Stimulated activated CD8-positive, alpha-beta memory T cell treated with anti-CD3 and anti-CD28 coated beads, Interleukin-4, amount 100 ng/mL, for 48 hours (primary cell): ENCODE results near the gene CUX1.

Experiments
- DNase-seq: peaks from one replicate; pipeline ENCODE4 v3.0.0-alpha.2; 2020

CUX1 gene

DNA sequence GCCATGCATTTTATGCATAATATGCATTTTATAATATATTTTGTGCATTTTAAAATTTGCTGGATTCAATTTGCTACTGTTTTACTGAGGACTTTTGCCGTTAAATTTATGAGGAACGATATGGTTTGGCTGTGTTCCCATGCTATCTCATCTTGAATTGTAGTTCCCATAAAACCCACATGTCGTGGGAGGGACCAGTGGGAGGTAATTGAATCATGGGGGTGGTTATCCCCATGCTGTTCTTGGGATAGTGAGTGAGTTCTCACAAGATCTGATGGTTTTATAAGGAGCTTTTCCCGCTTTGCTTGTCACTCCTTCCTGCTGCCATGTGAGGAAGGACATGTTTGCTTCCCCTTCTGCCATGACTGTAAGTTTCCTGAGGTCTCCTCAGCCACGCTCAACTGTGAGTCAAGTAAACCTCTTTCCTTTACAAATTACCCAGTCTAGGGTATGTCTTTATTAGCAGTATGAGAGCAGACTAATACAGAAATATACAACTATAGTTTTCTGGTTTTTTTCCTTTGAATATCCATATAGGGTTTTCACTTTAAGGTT lies 267.9 kb downstream of the CUX1 start:
- DNase-seq: no peak

DNA sequence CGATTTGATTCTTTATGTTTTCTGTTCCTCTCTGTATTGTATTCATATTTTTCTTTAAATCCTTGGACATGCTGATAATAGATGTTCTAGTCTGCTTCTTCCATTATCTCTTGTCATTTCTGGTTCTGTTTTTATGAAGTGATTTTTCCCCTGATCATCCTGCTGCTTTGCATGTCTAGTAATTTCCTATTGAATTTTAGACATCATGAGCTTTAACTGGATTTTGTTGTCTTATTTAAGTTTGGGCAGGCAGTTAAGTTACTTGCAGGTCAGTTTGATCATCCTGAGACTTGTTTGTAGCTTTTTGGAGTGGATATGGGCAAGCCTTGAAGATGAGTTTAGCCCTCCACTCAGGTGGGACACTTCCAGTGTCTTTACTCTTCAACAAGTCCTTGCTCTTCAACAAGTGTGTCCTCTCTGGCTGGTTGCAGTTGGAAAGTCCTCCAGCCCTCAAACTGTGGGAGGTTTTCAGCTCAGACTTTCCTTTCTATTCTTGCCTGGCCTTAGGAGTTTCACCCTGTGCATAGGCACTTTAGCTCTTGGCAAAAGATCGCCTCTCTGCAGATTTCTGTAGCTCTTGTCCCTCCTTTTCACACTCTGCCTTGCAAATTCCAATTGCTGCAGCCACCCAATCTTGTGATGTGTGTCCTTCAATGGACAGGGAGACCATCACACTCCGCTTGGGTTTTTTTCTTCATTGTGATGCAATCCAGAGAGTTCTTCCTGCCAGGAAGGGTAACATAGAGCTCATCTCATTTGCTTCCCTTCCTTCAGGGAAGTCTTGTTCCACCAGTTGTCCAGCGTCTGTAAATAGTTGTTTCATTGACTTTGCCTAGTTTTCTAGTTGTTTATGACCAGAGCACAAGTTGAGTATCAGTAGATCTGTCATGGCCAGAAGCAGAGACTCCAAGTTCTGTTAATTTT lies 272.0 kb downstream of the CUX1 start:
- DNase-seq: no peak

DNA sequence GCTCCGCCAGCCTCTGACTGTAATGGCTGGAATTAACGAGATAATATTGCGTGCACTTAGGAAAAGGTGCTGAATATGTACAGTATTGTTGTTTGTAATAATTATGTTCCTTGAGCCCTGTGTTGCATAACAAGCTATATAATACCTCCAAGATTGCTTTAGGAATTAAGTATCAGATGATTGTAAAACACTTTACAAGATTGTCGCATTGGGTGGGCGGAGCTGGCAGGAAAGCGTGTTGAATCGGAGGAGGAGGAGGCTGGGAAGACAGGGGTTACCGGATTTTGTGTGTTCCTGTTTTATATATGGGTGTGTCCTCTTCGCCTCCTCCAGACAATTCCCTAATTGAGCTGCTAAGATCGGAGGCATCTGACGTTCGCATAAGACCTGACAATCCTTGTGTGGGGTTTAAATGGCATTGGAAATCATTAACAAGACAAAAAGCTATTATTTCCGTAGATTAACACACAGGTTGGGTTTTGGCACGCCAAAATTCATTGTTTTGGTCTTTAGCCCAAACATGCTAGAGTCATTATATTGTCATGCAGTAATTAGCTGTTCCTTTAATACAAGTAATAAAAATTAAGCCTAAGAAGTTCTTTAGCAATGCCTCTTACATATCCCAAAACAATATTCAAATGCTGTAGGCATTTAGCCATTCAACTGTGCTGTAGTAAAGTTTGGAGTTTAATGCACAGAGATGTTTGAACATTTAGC lies 276.3 kb downstream of the CUX1 start:
- DNase-seq: no peak

DNA sequence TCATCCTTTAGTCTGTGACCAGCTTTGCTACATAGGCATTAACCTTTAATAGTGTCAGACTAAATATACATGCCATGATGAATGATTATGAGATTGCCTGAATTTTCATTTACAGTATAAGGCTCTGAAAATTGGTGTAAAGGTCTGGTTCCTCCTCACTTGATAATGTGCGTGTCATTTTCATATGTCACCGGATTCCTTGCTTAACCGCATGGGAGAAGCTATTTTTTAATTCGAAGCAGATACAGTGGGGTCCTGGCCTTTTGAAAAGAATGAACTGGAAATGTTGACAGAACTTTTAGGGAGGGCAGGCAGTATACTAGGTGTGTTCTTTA lies 276.9 kb downstream of the CUX1 start:
- DNase-seq: no peak

DNA sequence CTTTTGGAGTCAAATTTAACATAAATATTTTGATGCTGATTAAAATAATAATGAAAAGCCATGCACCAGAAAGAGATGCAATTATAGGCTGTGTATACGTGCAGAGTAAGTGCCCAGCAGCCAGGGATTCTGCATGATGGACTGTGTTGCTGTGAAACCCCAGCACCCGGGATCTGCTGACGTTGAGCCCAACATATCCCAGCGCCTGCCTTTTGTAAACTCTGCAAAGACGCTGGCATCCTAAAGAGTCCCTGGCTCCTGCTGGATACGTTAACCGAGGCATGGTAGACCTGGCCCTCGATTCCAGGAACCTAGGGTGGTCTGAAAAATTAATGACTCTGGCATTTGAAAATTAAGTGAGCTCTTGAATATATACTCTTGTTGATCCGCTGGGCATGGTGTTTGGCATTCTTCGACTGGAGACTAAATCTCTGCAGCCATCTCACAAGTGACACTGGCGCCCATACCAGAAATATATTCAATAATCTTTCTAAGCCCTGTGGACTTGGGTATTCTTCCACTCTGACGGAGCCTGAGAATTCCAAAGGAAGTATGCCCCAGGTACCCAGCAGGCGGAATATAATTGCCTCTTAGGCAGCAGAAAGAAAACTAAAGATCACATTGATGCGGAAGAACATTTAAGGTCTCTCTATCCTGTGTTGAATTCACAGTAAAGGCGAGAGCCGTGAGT lies 278.0 kb downstream of the CUX1 start:
- DNase-seq: no peak

DNA sequence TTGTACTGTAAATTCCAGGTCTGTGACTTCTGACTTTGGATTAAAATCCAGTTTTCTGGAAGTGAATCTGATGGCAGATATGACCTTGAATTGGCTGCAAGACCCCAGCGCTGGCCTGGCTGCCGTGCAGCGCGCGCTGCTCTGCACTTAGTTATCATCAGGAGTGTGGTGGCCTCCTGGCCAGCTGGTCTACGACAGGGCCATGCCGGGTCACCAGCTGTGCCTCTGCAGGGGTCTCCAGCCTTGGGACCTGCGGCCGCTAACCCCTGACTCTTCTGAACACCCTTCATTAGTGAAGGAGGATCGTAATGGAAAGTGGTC lies 278.5 kb downstream of the CUX1 start:
- no peak for DNase-seq

DNA sequence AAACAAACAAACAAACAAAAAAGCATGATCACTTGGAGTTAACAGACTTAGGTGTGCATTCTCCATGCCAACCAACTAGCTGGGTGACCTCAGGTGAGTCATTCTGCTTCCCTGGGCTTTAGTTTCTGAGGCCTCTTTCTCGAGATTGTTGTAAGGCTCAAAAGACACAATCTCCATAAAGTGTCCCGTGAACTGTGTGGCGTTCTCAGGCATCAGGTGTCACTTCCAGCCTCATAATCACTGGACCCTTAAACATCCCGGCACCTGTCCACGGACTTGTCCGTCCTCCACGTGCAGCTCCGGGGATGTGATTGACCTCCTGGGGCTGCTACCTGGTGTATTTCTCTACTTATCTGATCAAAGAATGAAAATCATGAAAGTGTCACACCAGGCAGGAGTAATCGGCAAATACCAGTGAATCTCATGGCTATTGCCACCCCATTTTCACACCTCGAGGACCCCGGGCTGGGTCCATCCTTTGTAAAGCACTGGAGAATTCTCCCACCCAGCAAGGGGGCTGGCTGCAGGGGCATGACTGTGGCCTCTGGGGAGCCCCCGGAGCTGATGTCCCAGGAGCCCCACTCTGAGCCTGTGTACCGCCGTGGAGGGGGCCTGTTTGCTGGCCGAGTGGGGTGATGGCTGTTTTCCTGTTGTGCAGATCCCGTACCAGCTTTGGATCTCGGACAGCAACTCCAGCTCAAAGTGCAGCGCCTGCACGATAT lies 279.4 kb downstream of the CUX1 start:
- DNase-seq: no peak

DNA sequence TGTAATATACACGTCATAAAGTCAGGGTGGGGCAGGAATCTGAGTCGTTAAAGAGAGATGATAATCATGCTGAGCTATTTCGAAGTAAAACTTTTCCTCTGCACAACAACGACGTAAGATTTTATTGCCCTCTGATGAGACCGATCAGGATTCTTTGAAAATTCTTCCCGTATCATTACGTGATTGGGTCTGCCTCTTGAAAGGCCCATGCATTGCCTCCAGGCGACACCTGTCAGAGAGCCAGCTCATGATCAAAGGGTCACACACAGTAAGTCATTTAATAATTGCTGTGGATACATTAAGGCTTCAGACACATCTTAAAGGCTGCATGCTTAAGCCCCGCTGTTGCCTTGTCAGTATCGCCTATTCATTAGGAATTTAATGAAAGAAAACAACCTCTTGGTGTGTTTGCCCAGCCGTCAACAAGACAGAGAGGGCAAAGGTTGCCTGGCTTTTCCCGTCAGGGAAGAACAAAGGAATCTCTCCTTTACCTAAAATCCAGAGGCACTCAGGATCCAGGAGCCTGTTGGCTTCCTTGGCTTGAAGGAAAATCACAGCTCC lies 280.3 kb downstream of the CUX1 start:
- no peak for DNase-seq

DNA sequence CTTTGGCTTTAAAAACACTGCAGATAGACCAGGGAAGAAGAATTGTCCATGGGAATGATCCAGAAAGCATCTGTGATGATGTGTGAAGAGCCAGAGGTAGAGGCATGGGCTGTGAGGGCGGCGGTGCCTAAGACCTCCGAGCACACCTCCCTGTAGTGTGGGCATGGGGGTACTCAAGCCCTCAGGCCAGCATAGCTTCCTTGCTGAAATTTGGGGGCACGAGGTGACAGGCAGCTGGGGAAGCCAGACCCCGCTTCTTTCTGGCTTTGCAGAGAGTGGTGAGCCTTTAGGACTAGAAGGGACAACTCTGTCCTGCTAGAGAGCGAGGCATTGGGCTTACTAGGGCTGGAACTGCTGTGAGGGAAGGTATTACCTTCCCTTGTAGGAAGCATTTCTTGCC lies 281.6 kb downstream of the CUX1 start:
- DNase-seq: no peak

DNA sequence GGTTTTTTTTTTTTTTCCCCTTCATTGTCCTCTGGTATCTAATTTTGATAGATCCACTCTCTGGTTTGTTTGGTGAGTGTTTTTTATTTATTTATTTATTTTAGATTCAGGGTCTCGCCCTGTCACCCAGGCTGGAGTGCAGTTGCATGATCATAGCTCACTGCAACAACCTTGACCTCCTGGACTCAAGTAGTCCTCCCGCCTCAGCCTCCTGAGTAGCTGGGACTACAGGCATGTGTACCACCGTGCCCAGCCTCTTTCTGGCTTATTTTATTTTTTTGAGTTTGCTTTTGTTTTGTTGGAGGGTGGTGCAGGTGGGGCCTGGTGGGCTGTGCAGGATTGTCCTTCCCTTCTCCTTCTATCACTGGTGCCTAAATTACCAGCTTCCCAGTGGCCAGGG lies 282.0 kb downstream of the CUX1 start:
- no peak for DNase-seq

DNA sequence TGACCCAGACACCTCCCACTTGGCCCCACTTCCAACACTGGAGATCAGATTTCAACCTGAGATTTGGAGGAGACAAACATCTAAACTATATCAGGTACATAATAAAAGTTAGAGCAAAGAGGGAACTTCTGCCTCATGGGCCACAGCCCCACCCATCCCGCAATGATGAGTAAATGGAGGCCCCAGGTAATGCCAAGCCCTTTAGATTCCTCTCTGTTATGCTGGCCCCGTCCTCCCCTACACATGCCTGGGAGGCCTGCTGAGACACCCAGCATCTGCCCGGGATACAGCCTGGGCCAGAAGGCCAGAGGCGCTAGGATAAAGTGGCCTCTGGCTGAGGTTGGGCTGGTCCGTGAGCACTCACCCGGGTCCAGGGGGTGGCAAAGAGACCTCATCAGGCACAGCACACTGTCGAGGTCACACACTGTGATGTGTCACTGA lies 283.7 kb downstream of the CUX1 start:
- no peak for DNase-seq

DNA sequence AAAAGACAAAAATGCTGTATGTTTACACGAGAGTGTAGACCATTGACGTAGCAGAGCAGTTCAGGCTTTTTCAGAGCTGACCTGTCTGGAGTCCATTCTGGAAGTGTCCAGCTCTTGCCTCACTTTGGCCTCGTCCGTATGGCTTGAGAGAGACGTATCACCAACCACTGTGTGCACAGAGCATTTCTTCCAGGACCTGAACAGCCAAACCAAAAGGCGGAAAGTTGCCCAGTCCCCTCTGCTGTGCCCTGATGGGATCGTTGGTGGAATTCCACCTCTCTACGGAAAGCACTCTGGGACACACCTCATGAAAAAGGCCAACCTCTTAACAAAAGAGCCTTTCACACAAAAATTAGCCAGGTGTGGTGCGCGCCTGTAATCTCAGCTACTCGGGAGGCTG lies 284.5 kb downstream of the CUX1 start:
- DNase-seq: no peak

DNA sequence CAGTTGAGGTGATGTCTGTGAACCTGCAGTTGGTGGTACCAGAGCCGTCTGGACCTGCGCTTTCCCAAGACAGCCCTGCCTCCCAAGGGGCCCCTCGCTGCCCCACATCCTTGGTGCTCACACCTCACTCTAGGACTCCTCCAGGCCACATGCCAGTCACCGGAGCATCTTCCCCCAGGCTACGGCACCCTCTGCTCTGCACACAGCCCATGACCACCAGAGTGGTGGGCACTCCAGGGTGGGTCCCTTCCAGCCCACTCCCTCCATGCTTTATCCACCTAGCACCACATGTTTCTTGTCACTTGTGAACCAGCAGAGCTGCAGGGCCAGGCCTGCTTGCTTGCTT lies 285.6 kb downstream of the CUX1 start:
- DNase-seq: no peak

DNA sequence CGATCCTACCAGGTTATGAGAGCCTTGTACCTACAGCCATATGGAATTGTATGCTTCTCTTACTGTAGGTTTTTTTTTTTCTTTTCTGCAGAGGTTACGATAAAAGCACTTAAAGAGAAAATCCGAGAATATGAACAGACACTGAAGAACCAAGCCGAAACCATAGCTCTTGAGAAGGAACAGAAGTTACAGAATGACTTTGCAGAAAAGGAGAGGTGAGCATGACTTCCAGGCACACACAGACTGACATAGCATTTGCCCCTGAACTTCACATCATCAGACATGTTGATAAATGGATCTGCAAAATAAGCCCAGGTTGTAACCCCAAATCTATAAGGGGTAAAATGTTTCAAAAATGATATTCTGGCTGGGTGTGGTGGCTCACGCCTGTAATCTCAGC lies 286.8 kb downstream of the CUX1 start:
- DNase-seq: no peak

DNA sequence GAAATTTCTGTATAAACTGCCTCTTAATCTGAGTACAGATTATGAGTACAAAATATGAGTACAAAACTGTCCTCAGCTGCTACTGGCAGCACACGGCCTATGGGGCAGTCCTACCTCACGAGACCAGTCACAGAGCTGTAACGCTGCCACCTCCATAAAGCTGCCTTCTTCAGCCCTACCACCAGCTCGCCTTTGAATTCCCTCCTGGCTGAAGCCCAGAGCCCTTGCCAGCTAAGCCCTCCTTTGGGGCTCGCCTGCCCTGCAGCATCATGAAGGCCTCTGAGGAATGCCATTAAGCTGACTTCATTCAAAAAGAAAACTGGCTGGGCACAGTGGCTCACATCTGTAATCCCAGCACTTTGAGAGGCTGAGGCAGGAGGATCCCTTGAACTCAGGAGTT lies 289.2 kb downstream of the CUX1 start:
- DNase-seq: no peak

DNA sequence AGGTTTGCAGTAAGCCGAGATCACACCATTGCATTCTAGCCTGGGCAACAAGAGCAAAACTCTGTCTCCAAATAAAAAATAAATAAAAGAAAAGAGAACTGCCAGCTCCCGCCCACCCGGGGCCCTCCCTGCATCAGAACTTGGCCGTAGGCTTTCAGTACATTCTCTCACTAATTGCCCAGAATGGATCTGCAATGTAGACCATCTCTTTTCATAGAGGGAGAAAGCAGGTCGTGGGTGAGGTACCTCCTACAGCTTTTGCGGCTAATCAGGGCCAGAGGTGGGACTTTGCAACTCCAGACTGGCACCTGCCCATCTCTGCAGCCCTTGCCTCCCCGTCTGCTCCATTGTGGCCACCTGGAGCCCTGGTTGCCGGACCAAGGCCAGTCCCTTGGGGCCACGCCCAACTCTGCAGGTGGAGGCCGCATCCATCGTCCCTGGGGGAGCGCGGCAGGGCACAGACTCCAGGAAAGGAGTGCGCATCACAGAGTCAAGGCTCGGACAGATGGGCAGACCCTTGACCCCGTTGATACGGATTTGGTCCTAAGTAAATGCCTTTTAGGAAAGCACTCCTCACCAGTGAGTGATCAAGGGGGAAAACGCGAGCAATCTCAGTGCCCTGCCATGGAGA lies 290.2 kb downstream of the CUX1 start:
- DNase-seq: no peak

DNA sequence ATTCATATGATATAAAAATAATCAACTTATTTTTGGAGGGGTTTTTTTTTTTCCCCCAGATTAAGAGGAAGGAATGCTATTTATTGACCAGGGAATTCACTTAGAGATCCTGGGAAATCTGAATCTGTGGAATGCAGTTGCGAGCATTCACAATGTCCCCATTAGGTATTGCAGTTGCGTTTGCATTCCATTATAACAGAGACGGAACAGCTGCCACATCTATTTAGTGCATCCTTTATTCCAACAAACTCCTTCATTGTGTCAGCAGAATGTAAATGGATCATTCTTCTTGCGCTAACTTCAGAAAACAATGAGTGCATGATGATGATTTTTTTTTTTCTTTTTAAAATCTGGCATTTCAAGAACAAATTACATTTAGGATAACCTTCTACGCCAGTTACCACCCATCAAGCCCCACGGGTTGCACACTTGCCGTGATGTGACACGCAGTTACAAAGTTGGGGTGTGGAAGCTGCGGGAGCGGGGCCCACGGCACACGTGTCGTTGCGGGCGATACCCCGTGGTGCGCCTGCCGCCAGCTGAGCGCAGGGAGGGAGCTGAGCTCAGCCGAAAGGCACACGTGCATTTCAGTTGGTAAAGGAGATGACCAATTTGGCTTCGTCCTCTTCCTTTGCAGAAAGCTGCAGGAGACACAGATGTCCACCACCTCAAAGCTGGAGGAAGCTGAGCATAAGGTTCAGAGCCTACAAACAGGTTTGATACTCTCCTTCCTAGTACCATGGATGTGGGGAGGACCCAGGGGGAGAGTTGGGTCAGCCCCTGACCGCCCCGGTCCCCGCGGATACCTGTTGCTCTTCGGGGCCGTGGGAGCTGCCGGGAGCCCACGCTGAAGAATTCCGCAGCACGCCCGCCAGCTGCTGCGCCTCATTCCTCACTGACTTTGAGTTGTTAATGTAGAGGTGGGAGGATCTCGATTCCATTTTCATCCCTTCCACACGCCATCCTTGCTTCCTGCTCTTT lies 293.9 kb downstream of the CUX1 start:
- DNase-seq: no peak

DNA sequence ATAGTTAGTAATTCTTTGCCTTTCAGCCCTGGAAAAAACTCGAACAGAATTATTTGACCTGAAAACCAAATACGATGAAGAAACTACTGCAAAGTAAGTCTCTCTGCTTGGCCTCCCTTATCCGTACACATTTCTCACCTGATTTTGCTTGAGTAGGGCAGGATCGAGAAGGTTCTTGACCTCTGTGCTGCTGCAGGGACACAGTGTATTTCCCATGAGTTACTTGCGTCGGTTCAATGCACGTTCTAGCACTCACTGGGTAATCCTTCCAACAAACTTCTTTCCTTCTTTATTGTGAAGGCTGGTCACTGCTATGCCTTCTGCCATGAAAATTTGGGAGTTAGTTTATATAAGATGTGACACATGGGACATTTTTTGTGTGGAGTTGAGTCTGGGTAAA lies 297.8 kb downstream of the CUX1 start:
- no peak for DNase-seq

DNA sequence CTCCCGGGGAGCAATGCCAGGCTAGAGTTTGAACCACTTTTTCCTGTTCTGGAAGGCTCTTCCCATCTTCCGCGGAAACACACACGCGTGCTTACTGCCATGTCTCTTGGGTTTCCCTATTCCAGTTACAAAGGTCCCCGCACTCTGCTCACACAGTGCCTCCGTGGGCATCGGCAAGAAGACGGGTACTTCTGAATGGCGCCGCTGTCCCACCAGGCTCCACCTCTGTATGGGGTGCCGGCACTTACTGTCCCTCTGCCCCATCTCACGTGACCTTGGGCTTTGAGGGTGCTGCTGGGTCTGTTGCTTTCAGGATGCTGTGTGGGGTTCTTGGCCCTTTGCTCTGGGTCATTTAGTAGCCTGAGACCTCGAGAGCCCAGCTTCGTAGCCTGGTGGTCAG lies 298.5 kb downstream of the CUX1 start:
- no peak for DNase-seq

DNA sequence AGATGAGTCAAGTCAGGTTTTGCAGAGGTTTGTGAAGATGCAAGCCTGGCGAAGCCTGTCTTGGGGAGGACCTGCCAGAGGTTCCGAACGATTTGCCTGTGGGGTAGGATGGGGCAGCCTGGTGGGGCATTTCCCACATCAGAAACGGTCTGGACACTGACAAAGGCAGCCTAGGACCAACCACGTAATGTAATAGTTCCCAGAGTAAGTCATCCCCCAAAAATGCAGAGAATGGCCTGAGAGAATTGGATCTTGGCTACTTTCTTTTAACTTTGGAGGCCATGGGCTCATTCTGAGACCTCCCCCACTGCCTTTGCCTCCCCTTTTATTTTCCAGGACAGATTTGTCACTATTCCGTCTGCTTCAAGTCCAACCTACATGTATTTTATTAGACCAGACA lies 300.3 kb downstream of the CUX1 start:
- DNase-seq: no peak

DNA sequence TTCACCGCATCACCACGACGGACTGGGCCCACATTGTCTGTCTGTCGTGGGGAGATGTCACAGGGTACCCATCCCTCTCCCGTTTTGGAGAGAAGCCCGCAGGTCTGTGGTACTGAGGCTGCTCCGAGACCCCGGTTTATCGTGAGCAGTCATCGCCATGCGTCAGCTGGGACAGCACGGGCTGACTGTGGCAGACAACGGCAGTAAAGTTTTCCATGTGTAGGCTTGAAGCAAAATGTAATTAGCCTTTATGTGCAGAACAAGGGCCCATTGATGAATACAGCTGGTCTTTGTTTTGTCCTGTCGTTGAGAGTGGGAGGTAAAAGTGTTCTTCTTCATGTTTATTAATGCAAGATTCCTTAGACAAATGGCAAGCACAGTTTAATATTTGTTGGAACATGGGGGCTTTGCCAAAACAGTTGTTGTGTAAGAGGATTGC lies 301.8 kb downstream of the CUX1 start:
- no peak for DNase-seq
